GM12878 (cell line): Measurements from ENCODE around the gene TAF3. TPM values are rescaled to one million over a fixed set of nuclear protein-coding genes. Genes with fewer than 3 reads are reported as not detected.
A peak's percentile ranks its signal among the peaks of the same experiment; 100 is the strongest.

Experiments used
- HDAC6 ChIP-seq: fragments of 200-600 bp; sonication (generic); IDR thresholded peaks from one replicate; pipeline ENCODE4 v1.8.0; 2017; ENCODE audit warnings: antibody characterized with exemption; ENCODE audit not compliant: unreplicated experiment
- NR2F1 ChIP-seq: fragments of 450-650 bp; conservative IDR thresholded peaks from 2 replicates; pipeline ENCODE4 v1.6.1; 2017; ENCODE audit warnings: mild to moderate bottlenecking
- RAD51 ChIP-seq: fragments of 450-650 bp; IDR thresholded peaks from 2 replicates; pipeline ENCODE4 v1.6.1; 2016; ENCODE audit warnings: moderate library complexity, mild to moderate bottlenecking, inconsistent platforms
- REST ChIP-seq: IDR thresholded peaks from 2 replicates; pipeline ENCODE4 v1.6.1; 2012; ENCODE audit warnings: mild to moderate bottlenecking, low read depth, low read length
- SIX5 ChIP-seq: IDR thresholded peaks from 2 replicates; pipeline ENCODE4 v1.6.1; 2011; ENCODE audit warnings: mild to moderate bottlenecking, low read depth, low read length, moderate library complexity; ENCODE audit not compliant: severe bottlenecking
- SREBF1 ChIP-seq: IDR thresholded peaks from 2 replicates; pipeline ENCODE4 v1.6.1; 2012; ENCODE audit warnings: mild to moderate bottlenecking, low read length
- SUZ12 ChIP-seq: fragments of 200-600 bp; sonication (generic); IDR thresholded peaks from one replicate; pipeline ENCODE4 v1.6.1; 2018; ENCODE audit warnings: antibody characterized with exemption, mild to moderate bottlenecking; ENCODE audit not compliant: unreplicated experiment
- ZBTB33 ChIP-seq: fragments of 450-650 bp; IDR thresholded peaks from 2 replicates; pipeline ENCODE4 v1.6.1; 2017; ENCODE audit warnings: mild to moderate bottlenecking
- polyA plus RNA-seq, 11 experiments: library from polyadenylated mRNA; depleted of rRNA in 4 of 11; unstranded in 6 of 11; stranded (reverse) in 5 of 11; fragments of >200 nt; fragmentation: Nextera tagmentation in 4 of 11; fragmentation: Illumina TruSeq in 1 of 11; extraction: Ambion mirVana in 4 of 11; extraction: Trizol in 1 of 11; gene quantifications; 1 replicate in 1 of 11; 2 replicates in 10 of 11; pipeline versions ENCODE4 v1.2.1 to v1.2.3, GENCODE V29; 2011 to 2016; ENCODE audit warnings: inconsistent platforms in 2 of 11, missing spikeins in 2 of 11, low read depth in 1 of 11
- total RNA-seq, 4 experiments: library from RNA; depleted of rRNA in 3 of 4; stranded (reverse); fragments of >200 nt in 3 of 4; fragmentation: Illumina TruSeq in 1 of 4; extraction: Trizol in 1 of 4; gene quantifications; 2 replicates each; pipeline versions ENCODE4 v1.2.1 to v1.2.3, GENCODE V29; 2013 to 2021

TAF3 gene
- total and polyA plus RNA-seq, 10 of the 15 experiments (the other 5 are each of a cell fraction or from before 2014, with no cell fraction given), result 2.0 to 10.1 (median 3.7) TPM

- TF ChIP-seq REST (no peak), RAD51 (no peak), SUZ12 (no peak), SREBF1 (no peak), NR2F1 (no peak), SIX5 (peak; percentile 50), ZBTB33 (no peak), HDAC6 (no peak)
- TF ChIP-seq, all 136 proteins: peak for 55
Observed at GRCh38 chr10:7818295-7819120, at the start of gene TAF3 (continued).
